Mucosa of gallbladder (tissue), 1 donor: ENCODE data around the gene IL24. TPM values are rescaled to one million over a fixed set of nuclear protein-coding genes. Genes with fewer than 3 reads are reported as not detected.
"Not testable (repeated sequence)": the region's sequence is repeated elsewhere in the genome, so short reads cannot be mapped to it uniquely, and the experiment has no call there.

Experiments used
- DNase-seq: peaks from one replicate; pipeline ENCODE4 v3.0.0-alpha.2; 2020; ENCODE audit warnings: low spot score
- total RNA-seq: library from RNA; stranded (reverse); gene quantifications from one replicate; pipeline ENCODE4 v1.2.1, GENCODE V29; 2021
- donor health status: DM: no; HTN: no; CAD: no.

The IL24 gene
- total RNA-seq, 1 donor from 2014 or later: not detected

DNA sequence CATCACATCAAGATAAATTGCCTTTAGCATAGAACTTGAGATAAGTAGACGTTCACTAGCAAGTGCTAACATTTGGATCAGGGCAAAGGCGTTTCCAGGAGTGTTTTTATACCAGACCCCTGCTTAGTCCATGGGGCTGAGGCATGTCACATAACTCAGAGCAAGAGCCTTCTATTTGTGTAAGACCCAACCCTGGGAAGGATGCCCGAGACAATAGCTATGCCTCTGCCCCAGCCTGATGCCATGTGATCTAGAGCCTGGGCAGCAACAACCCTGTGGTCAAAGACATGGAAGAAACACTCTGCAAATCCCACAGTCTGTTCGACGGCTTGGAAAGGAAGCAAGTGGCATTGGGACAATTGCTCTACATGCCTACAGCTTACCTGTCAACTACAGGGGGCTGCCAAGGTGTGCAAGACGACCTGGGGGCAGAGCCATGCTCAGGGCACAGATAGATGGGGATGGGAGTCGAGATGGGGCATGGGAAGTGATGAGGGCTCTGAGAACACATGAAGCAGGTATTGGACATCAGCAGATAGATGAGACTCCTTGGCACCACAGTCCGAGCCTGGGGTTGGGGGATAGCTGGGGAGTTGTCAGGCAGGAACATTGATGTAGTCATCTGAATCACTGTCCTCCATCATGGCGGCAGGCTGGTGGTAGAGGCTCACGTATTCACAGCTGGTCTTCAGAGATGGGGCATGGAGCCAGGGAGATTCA is 7.3 kb downstream of the IL24 start:
- DNase-seq: no peak

DNA sequence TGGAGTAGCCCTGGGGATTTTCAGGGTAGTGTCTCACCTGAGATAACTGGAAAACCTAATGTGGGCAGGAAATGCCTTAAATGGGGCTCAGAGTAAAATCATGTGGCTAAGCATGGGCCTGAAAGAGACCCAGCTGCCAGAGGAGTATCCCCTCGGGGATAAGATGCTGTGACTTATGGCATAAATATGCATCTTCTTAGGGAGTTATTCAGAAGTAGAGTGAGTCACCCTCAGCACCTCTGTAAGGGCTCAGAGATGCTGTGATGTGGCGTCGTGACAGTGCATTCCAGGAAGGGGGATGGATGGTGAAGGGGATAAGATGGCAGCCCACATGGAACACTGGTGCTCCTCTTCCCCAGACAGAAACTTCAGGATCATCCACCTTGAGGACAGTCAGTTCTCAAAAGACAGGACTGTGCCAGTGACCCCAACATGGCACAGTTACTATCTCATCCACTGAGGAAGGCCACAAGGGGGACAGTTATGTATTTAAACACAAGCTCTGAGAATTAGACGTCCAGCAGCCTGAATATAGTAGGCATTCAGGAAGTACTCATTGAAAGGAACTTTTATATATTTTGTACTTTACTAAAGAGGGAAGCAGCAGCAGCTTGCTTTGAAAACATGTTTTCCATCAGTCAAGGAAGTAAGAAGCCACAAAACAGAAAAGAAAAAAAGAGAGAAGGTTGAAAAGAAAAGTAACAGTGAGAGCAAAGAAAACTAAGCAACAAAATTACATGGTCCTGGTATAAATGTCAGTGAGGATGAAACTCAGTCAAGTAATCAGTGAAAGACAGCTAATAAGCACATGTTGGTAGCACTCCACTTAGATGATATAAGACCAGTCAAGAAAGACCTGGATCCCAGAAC is 8.3 kb downstream of the IL24 start:
- DNase-seq: no peak

DNA sequence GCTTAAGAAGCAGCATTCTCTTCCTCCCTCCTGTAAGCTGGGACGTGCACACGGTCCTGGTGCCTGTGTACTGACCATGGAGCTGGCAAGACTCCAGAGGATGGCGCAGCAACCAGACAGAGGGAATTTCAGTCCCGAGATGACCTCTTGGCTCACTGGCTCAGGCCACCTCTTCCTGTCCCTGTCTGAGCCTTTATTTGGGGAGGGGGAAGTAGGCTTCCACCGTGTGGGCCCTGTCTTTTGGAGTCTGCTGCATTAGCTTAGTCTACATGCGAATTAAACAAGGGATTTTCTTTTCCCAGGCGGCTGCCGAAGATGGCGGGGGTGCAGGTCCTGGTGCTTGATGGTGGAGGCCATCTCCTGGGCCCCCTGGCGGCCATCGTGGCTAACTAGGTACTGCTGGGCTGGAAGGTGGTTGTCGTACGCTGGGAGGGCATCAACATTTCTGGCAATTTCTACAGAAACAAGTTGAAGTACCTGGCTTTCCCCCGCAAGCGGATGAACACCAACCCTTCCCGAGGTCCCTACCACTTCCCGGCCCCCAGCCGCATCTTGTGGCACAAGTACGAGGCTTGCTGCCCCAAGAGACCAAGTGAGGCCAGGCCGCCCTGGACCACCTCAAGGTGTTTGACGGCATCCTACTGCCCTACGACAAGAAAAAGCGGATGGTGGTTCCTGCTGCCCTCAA is 10.2 kb downstream of the IL24 start:
- no peak for DNase-seq

DNA sequence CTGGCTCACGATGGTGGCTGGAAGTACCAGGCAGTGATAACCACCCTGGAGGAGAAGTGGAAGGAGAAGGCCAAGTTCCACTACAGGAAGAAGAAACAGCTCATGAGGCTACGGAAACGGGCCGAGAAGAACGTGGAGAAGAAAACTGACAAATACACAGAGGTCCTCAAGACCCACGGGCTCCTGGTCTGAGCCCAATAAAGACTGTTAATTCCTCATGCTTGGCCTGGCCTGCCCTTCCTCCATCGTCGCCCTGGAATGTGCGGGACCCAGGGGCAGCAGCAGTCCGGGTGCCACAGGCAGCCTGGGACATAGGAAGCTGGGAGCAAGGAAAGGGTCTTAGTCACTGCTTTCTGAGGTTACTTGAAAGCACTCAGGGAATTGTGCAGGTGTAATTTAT is 10.8 kb downstream of the IL24 start:
- no peak for DNase-seq

DNA sequence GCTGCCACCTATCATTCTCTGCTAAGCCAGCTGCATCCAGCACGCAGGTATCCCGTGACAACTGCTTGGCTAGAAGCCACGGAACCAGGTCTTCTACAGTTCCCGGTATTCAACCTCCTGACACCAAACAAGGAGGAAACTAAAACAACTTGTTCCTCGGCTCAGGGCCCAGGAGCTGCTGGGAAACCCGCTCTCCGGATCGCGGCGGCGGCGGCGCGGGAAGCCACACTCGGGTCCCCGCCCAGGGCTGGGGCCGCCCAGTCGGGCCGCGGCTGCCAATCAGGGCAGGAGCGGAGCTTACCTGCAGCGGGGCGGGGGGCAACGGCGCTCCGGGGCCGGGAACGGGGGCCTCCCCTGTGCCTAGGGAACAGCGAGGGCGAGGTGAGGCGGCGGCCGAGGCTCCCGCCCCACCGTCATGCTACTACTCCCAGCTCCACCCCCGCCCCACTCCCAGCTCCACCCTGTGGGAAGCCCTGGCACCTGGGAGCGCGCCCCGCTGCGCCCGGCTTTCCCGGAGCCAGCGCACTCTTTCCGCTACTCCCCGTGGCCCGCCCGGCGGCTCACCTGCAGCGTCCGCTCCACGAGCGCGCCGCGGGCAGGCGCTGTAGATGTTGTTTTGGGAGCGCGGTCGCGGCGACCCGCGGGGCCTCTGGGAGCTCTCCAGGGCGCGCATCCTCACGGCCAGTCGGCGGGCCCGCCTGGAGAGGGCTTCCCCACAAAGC is 12.1 kb downstream of the IL24 start:
- DNase-seq: peak; percentile 91

DNA sequence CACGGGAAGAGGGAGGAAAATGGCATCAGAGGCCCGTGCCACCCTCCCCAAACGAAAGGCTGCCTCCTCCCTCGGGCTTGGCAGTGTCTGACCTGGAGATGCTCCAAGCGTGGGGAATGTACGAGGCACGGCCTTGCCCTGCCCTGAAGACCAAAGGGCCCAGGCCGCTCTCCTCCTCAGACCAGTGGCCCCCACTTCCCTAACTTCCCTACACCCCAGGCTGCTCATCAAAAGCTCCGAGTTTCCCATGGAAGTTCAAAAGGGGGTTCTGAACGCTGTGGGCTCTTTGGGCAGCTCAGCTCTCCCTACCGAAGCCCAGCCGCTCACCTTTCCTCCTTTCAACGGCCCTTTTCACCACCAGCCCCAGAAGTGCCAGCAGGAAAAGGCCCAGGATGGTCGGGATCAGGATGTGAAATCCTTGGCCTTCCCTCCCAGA is 12.7 kb downstream of the IL24 start:
- no peak for DNase-seq

DNA sequence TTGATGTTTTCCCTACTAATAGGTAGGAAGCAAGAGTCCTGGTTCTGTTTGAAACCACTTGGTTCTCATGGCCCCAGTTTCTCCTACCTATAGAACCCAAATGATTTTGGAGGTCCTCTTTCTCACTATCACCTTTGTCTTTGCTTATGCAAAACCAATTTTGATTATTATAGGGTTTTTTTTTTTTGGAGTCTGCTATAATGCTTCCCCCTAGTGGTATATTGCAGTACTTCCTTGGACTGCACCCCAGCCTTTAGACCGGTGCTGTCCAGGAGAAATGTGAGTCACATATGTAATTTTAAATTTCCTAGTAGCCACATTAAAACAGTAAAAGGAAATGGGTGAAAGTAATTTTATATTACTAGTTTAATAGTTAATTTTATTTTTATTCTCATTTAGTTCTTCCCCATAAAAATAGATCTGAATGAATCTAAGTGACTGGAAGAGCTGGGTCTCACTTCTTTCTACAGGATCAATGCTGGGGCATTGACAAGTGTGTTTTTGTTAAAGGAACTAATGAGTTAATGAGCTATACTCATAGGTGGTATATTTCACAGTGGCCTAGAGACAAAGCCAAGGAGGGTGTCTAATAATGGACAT is 13.9 kb downstream of the IL24 start:
- peak; percentile 49 for DNase-seq

DNA sequence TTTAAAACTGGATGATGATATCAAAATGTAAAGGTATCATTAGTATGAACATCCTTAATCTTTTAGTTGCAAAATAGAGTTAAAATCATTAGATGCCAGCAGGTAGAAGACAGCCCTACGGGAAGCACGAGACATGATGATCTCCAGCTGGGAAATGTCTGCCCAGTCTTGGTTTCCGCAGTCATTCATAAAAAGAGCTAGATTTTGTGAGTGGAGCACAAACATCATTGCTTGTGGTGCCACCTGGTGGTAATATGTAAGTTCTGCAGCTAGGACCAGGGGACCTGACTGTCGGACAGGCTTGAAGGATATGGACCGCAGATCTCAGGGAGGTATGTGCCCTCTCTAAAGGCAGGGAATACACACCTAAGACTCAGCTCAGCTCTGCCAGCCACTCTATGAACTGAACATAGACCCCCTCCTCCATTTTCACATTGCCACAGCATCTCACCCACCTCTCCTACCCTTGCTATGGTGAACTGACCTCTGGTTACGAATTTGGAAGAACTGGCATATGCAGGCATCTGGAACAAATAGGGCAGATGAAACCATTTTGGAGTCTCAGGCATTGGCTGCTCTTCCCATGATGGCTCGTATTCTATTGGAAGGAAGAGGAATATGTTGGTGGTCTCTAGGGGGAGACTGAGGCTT is 15.3 kb downstream of the IL24 start:
- peak; percentile 83 for DNase-seq

DNA sequence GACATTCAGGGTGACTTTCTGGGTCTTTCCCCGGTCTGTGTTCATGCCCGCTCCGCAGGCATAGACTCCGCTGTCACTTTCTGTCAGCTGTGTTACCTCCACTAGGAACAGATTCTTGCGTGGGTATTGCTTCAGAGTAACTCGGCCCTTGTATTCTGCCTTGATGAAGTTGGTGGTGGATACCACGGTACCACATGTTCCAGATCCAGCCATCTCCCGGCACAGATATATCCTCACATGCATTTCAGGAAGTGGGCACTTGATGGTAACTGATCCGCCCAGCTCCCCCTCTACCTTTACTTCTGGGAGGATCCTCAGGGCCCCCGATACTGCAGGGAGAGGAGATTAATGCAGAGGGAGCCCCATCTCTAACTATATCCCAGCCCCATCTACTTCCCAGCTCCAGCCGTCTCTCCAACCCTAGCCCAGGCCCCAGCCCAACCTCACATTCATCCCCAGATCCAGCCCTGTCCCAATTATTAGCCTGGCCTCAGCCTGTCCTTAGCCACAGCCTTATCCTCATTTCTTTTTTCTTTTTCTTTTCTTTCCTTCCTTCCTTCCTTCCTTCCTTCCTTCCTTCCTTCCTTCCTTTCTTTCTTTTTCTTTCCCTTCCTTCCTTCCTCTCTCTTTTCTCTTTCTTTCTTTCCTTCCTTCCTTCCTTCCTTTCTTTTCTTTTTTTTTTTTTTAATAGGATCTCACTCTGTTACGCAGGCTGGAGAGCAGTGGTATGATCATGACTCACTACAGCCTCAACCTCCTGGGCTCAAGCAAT is 16.7 kb downstream of the IL24 start:
- no peak for DNase-seq

DNA sequence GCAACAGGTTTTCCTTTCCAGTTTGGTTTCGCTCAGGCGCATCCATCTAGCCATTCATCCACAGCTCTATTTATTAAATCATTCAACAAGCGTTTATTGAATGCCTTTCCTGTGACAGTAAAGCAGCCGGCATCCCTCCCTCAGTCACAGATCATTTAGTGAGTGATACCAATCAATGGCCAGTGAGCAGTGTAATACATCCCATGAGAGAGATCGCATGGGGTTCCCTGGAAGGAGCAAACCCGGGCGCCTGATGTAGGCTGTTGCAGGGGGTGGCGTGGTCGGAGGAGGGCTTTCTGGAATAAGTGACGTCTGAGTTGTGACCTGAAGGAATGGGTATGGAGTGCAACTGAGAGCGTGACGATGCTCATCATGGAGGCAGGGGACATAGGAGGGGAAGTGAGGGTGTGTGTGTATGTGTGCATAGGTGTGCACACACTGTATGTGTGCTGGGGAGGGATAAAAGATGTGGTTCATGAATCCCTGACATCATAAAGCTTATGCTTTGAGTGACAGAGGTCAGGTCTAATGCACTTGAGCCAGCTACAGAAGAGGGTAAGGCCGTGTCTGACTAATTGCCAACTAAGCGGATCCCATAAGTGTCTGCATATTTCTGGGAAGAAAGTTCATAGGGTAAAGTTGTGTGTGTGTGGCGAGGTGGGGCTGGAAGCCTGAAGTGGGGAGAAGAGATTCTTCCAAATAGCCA is 17.9 kb downstream of the IL24 start:
- no peak for DNase-seq

DNA sequence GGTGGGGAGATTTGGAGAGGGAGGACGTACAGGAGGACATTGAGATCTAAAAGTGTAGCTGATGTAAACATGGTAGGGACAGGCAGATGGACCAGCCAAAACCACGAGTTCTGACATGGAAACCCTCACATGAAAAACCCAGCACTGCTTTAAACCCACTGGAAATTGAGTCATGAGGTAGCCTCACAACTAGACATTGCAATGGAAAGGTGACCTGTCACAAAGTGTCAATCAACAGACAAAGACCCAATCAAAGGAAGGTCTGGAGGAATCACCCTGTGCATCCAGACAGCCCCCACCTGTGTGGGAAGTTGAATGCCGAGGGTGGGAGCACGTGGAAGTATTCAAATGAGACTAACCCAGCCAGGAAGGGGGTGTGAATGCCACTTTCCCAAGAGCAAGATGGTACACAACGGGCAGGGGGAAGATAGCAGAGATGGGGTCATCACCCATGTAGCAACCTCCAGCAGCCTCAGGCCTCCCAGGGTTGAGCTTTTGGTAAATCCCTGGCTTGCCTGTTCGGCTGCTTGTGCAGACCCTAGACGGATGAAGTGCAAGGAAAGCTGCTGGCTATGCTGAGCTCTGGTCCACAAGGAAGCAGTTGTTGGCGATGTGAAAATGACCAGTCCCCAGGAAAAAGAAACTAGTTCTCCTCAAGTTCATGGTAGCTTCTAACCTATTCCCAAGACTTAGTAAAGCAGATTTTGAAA is 18.9 kb downstream of the IL24 start:
- no peak for DNase-seq

DNA sequence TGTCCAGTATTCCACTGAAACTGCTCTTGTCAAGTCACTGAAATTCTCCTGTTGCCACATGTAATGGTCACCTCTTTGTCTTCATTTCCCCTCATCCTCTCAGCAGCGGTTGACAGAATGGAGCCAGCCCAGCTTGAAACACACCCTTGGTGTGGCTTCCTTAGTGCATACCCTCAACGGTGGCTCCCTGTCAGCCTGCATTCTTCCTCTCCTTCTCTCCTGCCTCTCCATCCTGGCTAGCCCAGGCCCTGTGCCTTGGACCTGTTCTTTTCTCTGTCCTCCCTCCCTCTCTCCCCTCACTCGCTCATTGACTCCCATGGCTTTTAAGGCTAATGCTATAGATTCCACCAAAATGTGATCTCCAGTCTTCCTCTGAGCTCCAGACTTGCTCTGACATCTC is 20.8 kb downstream of the IL24 start:
- no peak for DNase-seq

DNA sequence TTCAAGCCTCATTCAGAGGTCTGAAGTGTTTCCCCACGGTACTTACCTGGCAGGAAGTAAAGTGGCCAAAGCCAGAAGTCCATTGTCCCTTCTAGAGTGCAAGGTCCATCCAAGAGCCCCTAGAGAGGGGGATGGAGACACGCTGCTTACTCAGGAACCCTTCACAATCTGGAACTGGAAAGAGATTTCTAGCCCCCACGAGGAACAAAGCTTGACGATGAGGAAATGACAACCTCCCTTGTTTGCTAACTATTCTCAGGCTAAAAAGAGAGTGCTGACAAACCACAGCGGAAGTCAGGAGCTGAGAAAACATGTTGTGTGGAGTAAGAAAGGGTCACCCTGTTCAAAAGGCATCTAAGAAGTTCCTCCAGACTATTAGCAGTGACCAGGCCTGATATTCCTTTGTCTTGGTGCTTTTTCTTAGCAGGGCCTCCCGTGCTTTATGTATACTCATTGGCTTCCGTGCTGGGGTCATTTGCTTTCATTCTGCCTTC is 24.6 kb downstream of the IL24 start, which contains the start of gene FCMR:
Gene FCMR (minus strand): TSS at position 170 of the 494 bp plus-strand sequence. CDS start 87 bp downstream, at position 83.
- peak; percentile 41 for DNase-seq

DNA sequence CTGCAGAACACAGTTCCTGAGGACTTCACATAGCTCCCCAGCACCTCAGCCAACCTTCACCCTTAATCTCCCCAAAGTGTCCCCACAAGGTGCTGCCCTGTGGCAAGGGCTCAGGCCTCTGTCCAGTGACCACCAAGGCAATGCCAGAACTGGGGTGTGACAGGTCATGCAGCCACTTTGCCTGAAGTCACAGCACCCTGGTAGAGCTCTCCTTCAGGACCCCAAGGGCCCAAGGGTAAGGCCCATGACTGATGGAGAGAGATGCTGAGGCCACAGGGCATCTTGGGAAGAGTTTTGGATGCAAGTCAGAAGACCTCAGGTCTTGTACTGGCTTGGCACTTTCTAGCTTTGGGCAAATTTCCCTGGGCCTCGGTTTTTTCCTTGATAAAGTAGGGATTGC is 25.3 kb downstream of the IL24 start:
- no peak for DNase-seq

DNA sequence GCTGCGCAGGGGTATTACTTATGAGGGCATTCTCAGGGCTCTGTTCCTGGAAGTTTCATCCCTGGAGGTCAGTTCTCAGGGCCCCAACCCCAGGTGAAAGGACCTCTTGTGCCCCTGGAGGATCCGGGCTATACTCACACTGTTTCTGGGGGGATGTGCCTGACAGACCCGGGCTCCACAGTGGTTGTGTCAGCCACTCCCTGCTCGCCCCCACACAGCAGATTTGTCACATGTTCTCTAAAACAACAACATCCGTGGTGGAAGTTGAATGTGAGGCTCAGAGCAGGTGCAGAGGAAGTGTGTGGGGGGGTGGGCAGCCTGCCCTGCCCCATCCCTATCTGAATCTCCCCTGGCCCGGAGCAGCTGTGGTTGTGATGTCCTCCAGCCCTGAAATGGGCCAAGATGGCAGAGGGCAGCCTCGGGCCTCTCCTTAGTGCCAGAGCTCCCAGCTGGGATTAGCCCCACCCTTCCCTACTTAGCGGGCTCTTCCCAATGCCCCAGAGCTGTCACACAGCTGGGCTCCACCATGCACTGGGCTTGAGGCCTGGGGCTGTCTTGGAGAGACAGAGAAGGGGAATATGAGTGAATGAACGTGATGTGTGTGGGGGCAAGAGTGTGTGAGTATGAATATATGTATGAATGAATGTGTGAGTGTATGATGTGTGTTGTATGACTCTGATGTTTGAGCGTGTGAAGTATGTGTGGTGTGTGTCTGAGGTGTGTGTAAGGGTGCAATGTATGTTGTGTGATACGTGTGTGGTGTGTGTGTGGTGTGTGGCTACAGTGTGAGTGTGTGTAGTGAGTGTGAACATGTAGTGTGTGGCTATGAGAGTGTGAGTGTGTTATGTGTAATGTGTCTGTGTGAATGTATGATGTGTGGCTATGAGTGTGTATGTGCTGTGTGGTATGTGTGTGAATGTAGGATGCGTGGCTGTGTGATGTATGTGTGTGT is 26.0 kb downstream of the IL24 start:
- peak; percentile 42 for DNase-seq

DNA sequence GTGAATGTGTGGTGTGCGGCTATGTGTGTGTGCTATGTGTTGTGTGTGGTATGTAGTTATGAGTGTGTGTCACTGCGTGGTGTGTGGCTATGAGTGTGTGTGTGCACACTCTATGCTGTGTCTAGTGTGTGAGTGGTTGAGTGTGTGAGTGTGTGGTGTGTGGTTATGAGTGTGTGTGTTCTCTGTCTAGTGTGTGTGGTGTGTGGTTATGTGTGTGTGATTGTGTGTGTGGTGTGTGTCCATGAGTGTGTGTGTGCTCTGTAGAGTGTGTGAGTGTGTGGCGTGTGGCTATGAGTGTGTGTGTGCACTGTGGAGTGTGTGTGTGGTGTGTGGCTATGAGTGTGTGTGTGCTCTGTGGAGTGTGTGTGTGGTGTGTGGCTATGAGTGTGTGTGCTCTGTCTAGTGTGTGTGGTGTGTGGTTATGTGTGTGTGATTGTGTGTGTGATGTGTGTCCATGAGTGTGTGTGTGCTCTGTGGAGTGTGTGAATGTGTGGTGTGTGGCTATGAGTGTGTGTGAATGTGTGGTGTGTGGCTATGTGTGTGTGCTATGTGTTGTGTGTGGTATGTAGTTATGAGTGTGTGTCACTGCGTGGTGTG is 26.8 kb downstream of the IL24 start:
- DNase-seq: not testable (repeated sequence)

DNA sequence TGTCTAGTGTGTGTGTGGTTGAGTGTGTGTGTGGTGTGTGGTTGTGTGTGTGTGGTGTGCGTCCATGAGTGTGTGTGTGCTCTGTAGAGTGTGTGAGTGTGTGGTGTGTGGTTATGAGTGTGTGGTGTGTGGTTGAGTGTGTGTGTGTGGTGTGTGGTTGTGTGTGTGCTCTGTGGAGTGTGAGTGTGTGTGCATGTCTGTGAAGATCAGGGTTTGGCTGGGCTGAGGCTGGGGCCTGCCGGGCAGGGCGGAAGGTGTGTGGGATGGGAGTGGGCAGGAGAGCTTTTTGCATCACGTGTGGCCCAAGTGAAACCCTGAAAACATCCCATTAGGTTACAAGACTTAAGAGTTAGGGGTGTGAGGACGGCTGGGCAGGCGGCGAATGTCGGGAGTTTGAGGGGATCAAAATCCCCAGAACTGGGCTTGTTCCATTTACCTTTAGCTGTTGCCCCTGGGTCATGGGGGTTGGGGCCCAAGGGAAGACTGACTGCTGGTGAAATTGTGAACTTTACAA is 27.4 kb downstream of the IL24 start:
- DNase-seq: no peak
